IMR-90 (cell line): ENCODE data around the gene RMI1. TPM values are rescaled to one million over a fixed set of nuclear protein-coding genes. Genes with fewer than 3 reads are reported as not detected.

Experiments
- ATAC-seq: fragments of 200-7000 bp; cut with Tn5 transposase; 2 replicates; pipeline ENCODE4 v1.9.1; 2020; ENCODE audit warnings: low read depth, mild to moderate bottlenecking, moderate library complexity
- BruUV-seq: library from RNA; stranded (reverse); fragments of 400-500 nt; replicated peaks from 2 replicates; lab custom pipeline; 2021; lab: Mats Ljungman, UMichigan
- CTCF ChIA-PET: fragments of 300-600 bp; formaldehyde crosslinking; extraction: SDS; loops from one replicate; lab custom pipeline; 2021; ENCODE audit warnings: antibody characterized with exemption; lab: Yijun Ruan, JAX
- POLR2A ChIA-PET: fragments of 300-600 bp; sonication (Branson Sonifier 250); formaldehyde crosslinking; loops from one replicate; lab custom pipeline; 2022; ENCODE audit warnings: antibody characterized with exemption; ENCODE audit not compliant: unreplicated experiment; lab: Charles Lee
- DNase-seq: peaks from one replicate; pipeline ENCODE4 v3.0.0; 2013
- H2AFZ ChIP-seq: replicated peaks from 2 replicates; pipeline ENCODE3; 2013; ENCODE audit warnings: low read length, mild to moderate bottlenecking; ENCODE audit not compliant: poor library complexity
- H2AK5ac ChIP-seq: 2 replicates; pipeline ENCODE4 v1.6.1; 2013; ENCODE audit warnings: low read depth, low read length, inconsistent platforms
- H2AK9ac ChIP-seq: replicated peaks from 2 replicates; pipeline ENCODE3; 2013; ENCODE audit warnings: mild to moderate bottlenecking, low read depth, low read length, moderate library complexity; ENCODE audit not compliant: poor library complexity
- H2BK120ac ChIP-seq: 2 replicates; pipeline ENCODE4 v1.6.1; 2013; ENCODE audit warnings: low read depth, low read length, inconsistent platforms
- H2BK15ac ChIP-seq: 3 replicates; pipeline ENCODE4 v1.6.1; 2013; ENCODE audit warnings: low read depth, low read length, inconsistent platforms
- H2BK20ac ChIP-seq: 2 replicates; pipeline ENCODE4 v1.6.1; 2013; ENCODE audit warnings: low read depth, mild to moderate bottlenecking, inconsistent platforms, low read length, moderate library complexity
- H2BK5ac ChIP-seq: 2 replicates; pipeline ENCODE4 v1.6.1; 2013; ENCODE audit warnings: mild to moderate bottlenecking, low read depth, low read length, inconsistent platforms; ENCODE audit not compliant: poor library complexity, severe bottlenecking
- H3K14ac ChIP-seq: replicated peaks from 2 replicates; pipeline ENCODE4 v1.6.1; 2013; ENCODE audit warnings: low read depth, low read length, inconsistent platforms
- H3K18ac ChIP-seq: 2 replicates; pipeline ENCODE4 v1.6.1; 2013; ENCODE audit warnings: low read depth, low read length, control low read depth
- H3K23ac ChIP-seq: 2 replicates; pipeline ENCODE4 v1.6.1; 2013; ENCODE audit warnings: low read depth, low read length, inconsistent platforms
- H3K27ac ChIP-seq: 2 replicates; pipeline ENCODE4 v1.5.1; 2013; ENCODE audit warnings: mild to moderate bottlenecking, control low read depth, low read length; ENCODE audit not compliant: insufficient read depth
- H3K27me3 ChIP-seq: 2 replicates; pipeline ENCODE4 v1.6.1; 2013; ENCODE audit warnings: low read length; ENCODE audit not compliant: control insufficient read depth, insufficient read depth
- H3K36me3 ChIP-seq: 2 replicates; pipeline ENCODE4 v1.6.1; 2013; ENCODE audit warnings: low read length, mixed read lengths; ENCODE audit not compliant: control insufficient read depth, insufficient read depth
- H3K4ac ChIP-seq: 2 replicates; pipeline ENCODE4 v1.6.1; 2013; ENCODE audit warnings: low read depth, low read length, inconsistent platforms
- H3K4me1 ChIP-seq: 2 replicates; pipeline ENCODE4 v1.6.1; 2013; ENCODE audit warnings: low read length, mixed read lengths; ENCODE audit not compliant: control insufficient read depth, insufficient read depth
- H3K4me2 ChIP-seq: 2 replicates; pipeline ENCODE4 v1.6.1; 2013; ENCODE audit warnings: low read depth, mild to moderate bottlenecking, control low read depth, low read length, moderate library complexity
- H3K4me3 ChIP-seq: 2 replicates; pipeline ENCODE4 v1.5.1; 2013; ENCODE audit warnings: low read depth, mild to moderate bottlenecking, control low read depth, low read length, moderate library complexity; ENCODE audit not compliant: insufficient read depth
- H3K56ac ChIP-seq: 2 replicates; pipeline ENCODE4 v1.6.1; 2013; ENCODE audit warnings: low read length, inconsistent platforms; ENCODE audit not compliant: insufficient read depth; ENCODE audit errors: extremely low read depth
- H3K79me1 ChIP-seq, 2 experiments: 2 replicates each; pipeline ENCODE4 v1.6.1; 2013; ENCODE audit warnings: low read length in 2 of 2, inconsistent platforms in 1 of 2, low read depth in 1 of 2
- H3K9ac ChIP-seq: 2 replicates; pipeline ENCODE4 v1.6.1; 2013; ENCODE audit warnings: low read depth, low read length, control low read depth
- H3K9me1 ChIP-seq: 2 replicates; pipeline ENCODE4 v1.6.1; 2013; ENCODE audit warnings: low read length, inconsistent platforms; ENCODE audit not compliant: insufficient read depth
- H3K9me3 ChIP-seq: 2 replicates; pipeline ENCODE4 v1.6.1; 2013; ENCODE audit warnings: low read length; ENCODE audit not compliant: control insufficient read depth, insufficient read depth
- H4K20me1 ChIP-seq: 2 replicates; pipeline ENCODE4 v1.6.1; 2013; ENCODE audit warnings: low read length, inconsistent platforms; ENCODE audit not compliant: insufficient read depth
- H4K5ac ChIP-seq: 2 replicates; pipeline ENCODE4 v1.6.1; 2013; ENCODE audit warnings: mild to moderate bottlenecking, low read depth, low read length, control low read depth
- H4K8ac ChIP-seq, 2 experiments: 2 replicates each; pipeline ENCODE4 v1.6.1; 2013; ENCODE audit warnings: low read depth in 2 of 2, low read length in 2 of 2, control low read depth in 1 of 2, inconsistent platforms in 1 of 2
- H4K91ac ChIP-seq: 2 replicates; pipeline ENCODE4 v1.6.1; 2013; ENCODE audit warnings: low read depth, low read length, inconsistent platforms; ENCODE audit not compliant: insufficient read depth
- FOS ChIP-seq: fragments of 150-350 bp; IDR thresholded peaks from 2 replicates; pipeline ENCODE4 v1.6.1; 2016; ENCODE audit warnings: low read depth, low read length
- MAFK ChIP-seq: IDR thresholded peaks from 2 replicates; pipeline ENCODE4 v1.6.1; 2012; ENCODE audit warnings: low read depth, low read length, improper control_type of control experiment
- MAZ ChIP-seq: IDR thresholded peaks from 2 replicates; pipeline ENCODE4 v1.6.1; 2012; ENCODE audit warnings: low read depth, mild to moderate bottlenecking, low read length, improper control_type of control experiment, moderate library complexity, borderline replicate concordance
- RCOR1 ChIP-seq: IDR thresholded peaks from 2 replicates; pipeline ENCODE4 v1.6.1; 2012; ENCODE audit warnings: mild to moderate bottlenecking, low read length, improper control_type of control experiment; ENCODE audit not compliant: insufficient replicate concordance
- SMC3 ChIP-seq: fragments of 150-350 bp; IDR thresholded peaks from 2 replicates; pipeline ENCODE4 v1.6.1; 2016; ENCODE audit warnings: low read depth, mild to moderate bottlenecking, antibody characterized with exemption, low read length, moderate library complexity
- WGBS, 2 experiments: methylation state at CpG; one replicate each; pipeline versions ENCODE4 v1.1.5 to v1.1.7; 2013; ENCODE audit warnings: missing lambda C conversion rate in 2 of 2; ENCODE audit not compliant: insufficient read length in 1 of 2; ENCODE audit errors: extremely low coverage in 2 of 2; 5-methylcytosine and 5-hydroxymethylcytosine counted together
- dilution Hi-C: fragments of 300-500 bp; cut with HindIII; formaldehyde crosslinking; loops from one replicate; pipeline ENCODE4 v1.14.3; 2018; ENCODE audit warnings: low sequenced_read_pairs; ENCODE audit not compliant: unreplicated experiment
- in situ Hi-C: fragments of 300-500 bp; cut with MboI; formaldehyde crosslinking; loops from 3 replicates; pipeline ENCODE4 v1.14.3; 2019; ENCODE audit warnings: low sequenced_read_pairs, inconsistent platforms, mixed read lengths
- intact Hi-C: fragments of 100-400 bp; cut with micrococcal nuclease; formaldehyde crosslinking; loops from 2 replicates; pipeline ENCODE4 v1.10.0; 2022
- polyA plus RNA-seq, 3 experiments: library from polyadenylated mRNA; depleted of rRNA; stranded (reverse); fragments of >200 nt; gene quantifications; 2 replicates each; pipeline ENCODE4 v1.2.3, GENCODE V29; 2012; ENCODE audit warnings: low replicate concordance in 1 of 3
- total RNA-seq: library from RNA; depleted of rRNA; stranded (reverse); fragments of >200 nt; gene quantifications from 2 replicates; pipeline ENCODE4 v1.2.3, GENCODE V29; 2012
- TF ChIP-seq, protein P1 (sequence below): fragments of 150-350 bp; IDR thresholded peaks from 2 replicates; pipeline ENCODE4 v1.6.1; 2016; ENCODE audit warnings: low read depth, mild to moderate bottlenecking, low read length, moderate library complexity, borderline replicate concordance
- TF ChIP-seq, protein P2 (sequence below): fragments of 150-350 bp; IDR thresholded peaks from 2 replicates; pipeline ENCODE4 v1.6.1; 2017; ENCODE audit warnings: mild to moderate bottlenecking, antibody characterized with exemption, low read length, low read depth

The RMI1 gene
- total and polyA plus RNA-seq, 2 of the 4 experiments (the other 2 are of a cell fraction) = 4.4 to 6.8 TPM

DNA sequence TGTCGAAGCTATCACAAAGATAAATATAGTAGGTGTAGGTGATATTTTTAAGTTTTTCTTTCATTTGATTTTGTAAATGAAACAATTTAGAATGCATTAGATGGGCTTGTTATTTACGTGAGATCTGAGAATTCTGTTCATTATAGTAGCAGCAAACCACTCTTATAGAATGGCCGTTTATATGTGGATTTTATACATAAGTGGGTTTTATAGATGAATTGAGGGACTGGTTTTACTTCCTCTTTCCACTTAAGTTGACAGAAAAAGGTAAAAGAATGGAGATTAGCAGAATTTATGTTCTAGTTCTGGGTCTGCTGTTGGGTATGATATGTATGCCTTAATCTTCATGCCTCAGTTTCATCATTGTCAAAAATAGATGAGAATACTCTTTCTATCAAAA lies 5.6 kb downstream of the RMI1 start:
- WGBS, 2 experiments = 100% methylated on average over 1 of the region's 3 CpGs; no CpG with 5 or more reads in 1 of the 2 experiments
- no peak overlapping the region for H3K14ac ChIP-seq
- CTCF ChIA-PET = no interaction called here

More for the DNA sequence above, 5.6 kb downstream of the RMI1 start:
- Histone ChIP-seq H3K23ac (no peak overlapping the region), H4K20me1 (no peaks in the 10 kb centered on the region), H2AK5ac (no peak overlapping the region), H2BK15ac (no peak overlapping the region), H3K27ac (no peak overlapping the region), H3K4ac (no peak overlapping the region), H4K5ac (no peak overlapping the region), H2BK120ac (no peak overlapping the region), H2BK20ac (no peak overlapping the region), H3K4me2 (no peak overlapping the region), H3K9ac (no peak overlapping the region), H3K27me3 (no peaks in the 10 kb centered on the region), H2AK9ac (no peak overlapping the region), H3K9me3 (no peaks in the 10 kb centered on the region), H3K9me1 (no peaks in the 10 kb centered on the region), H4K91ac (no peak overlapping the region), H3K56ac (no peak overlapping the region), H2AFZ (no peak overlapping the region), H3K36me3 (peaks cover 3% of the 10 kb centered on the region; the same call in 1 of the 2 replicates), H3K4me1 (peaks cover 2% of the 10 kb centered on the region; the same call in 1 of the 2 replicates), H3K18ac (no peak overlapping the region), H3K4me3 (no peak overlapping the region), H3K79me1 (peaks cover 12 to 29% of the 10 kb centered on the region in 2 experiments), H2BK5ac (no peak overlapping the region), H4K8ac (no peak overlapping the region)
- intact Hi-C loops = loop anchor here (10.0 kb wide), 1 partner anchor 281 kb away; the partner anchor contains the start of gene UBQLN1
- ATAC-seq = no peak
- POLR2A ChIA-PET = no interaction called here
- dilution Hi-C loops = no loop called here
- in situ Hi-C loops = no loop called here
- no peak for DNase-seq
- TF ChIP-seq, protein P1, sequence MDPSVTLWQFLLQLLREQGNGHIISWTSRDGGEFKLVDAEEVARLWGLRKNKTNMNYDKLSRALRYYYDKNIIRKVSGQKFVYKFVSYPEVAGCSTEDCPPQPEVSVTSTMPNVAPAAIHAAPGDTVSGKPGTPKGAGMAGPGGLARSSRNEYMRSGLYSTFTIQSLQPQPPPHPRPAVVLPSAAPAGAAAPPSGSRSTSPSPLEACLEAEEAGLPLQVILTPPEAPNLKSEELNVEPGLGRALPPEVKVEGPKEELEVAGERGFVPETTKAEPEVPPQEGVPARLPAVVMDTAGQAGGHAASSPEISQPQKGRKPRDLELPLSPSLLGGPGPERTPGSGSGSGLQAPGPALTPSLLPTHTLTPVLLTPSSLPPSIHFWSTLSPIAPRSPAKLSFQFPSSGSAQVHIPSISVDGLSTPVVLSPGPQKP = no peak
- no peak for TF ChIP-seq SMC3
- TF ChIP-seq FOS = no peak
- TF ChIP-seq, protein P2, sequence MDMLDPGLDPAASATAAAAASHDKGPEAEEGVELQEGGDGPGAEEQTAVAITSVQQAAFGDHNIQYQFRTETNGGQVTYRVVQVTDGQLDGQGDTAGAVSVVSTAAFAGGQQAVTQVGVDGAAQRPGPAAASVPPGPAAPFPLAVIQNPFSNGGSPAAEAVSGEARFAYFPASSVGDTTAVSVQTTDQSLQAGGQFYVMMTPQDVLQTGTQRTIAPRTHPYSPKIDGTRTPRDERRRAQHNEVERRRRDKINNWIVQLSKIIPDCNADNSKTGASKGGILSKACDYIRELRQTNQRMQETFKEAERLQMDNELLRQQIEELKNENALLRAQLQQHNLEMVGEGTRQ = no peak
- no peak for TF ChIP-seq RCOR1
- no peak for TF ChIP-seq MAFK
- no peak for TF ChIP-seq MAZ
- no TSS peak for BruUV-seq
